D341Med (cell line): ENCODE results near the gene PAQR5.

Experiments used
- DNase-seq: peaks from one replicate; pipeline ENCODE4 v3.0.0; 2012; ENCODE audit warnings: low spot score

Gene PAQR5

GRCh38 chr15:69392352-69392751 lies 93.6 kb downstream of the PAQR5 start:
- DNase-seq = no peak

DNA sequence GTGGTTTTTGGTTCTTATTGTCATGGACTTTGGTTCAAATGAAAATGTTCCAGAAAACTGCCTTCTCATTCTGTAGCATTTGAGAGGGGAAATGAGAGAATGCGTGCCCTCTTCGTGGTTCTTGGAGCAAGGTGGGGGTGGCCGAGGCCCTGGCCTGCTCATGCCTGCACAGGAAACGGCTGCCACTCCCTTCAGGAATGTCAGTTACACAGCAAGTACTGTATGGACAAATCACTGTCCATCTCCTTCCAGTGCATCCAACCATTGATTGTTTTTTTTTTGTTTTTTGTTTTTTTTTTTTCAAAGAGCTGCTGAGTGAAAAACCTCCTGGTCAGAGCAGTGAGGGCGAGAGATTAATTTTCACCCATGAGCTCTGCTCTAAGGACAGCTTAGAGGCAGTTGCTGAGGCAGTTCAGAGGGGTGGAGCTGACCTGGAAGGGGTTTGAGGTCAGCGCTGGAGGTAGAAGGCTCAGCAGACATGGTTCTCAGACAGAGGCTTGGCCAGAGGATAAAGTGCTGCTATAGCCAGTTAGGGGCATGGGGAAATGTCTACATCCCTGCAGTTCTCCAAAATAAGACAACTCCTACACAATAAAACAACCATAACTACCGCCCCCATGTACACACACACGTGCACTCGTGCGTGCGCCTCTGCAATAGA lies 95.2 kb downstream of the PAQR5 start:
- no peak for DNase-seq

- peak; percentile 96 for DNase-seq
Measured at GRCh38 chr15:69394556-69395282, 96.0 kb downstream of the PAQR5 start.

GRCh38 chr15:69395460-69395859 lies 96.7 kb downstream of the PAQR5 start:
- no peak for DNase-seq

DNA sequence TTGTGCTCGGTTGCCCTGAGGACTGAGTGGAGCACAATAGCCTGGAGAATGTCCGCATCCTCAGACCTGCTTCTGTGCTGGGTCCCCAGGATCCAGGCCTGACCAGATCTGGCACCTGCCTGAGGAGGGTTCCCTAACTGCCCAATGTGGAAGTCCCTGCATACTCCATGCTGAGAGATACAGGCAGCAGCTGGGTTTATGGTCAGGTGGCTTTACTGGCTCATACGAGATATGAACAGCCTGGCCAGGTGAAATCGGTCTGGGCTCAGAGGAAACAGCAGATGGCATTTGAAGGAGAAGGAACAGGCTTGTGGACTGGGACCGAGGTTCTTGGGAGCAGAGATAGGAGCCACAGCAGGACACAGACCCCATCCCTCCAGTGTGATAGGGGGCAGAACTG lies 97.3 kb downstream of the PAQR5 start:
- DNase-seq = no peak

DNA sequence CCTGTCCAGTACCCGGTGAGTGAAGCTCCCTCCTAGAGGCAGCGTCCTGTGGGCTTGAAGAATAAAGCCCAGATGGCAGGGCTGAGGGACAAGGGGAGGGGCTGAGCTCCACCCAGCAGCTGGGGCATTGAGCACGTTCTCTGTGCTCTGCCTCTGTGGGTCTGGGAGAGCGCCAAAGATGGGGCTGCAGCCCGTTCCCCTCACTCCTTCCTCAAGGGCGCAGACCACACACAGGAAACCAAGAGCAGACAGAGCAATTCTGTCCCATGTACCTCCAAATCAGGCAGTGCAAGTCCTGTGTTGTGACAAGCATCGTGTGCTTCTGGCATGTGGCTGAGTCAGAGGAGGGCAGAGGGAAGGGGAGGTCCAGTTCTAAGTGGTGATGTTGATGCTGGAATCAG lies 99.8 kb downstream of the PAQR5 start:
- no peak for DNase-seq

DNA sequence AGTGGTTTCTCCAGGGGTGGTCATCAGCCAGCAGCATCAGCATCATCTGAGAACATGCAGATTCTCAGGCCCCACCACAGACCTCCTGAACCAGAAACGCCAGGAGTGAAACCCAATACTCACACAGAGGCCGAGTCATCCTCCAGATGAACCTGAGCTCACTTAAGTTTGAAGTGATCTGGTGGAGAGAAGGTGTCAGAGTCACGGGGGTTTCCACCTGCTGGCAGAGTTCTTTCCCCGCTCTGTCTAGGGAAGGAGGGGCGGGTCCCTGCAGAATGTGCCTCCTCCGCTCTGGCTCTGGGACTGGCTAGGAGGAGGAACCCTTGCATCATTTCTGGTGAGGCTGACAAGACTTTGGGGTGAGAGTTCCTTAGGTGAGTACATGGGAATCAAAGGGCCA lies 102.1 kb downstream of the PAQR5 start:
- DNase-seq = no peak

DNA sequence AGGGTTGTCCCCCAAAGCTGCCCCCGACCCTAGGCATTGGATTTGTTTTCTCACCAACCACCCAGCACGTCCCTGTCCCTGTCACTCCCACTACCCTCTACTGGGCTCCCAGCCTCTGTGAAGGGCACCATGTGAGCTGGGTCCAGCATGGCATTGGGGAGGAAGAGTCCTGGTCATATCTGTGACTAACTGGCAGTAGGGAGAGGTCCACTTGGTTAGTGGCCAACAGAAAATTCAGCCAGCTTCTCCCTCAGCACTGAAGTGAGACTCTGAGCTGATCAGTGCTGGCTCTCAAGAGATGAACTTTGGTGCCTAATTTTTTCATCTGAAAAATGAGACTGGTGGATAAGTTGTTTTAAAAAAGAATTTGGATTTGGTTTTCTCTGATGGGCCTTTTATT lies 104.1 kb downstream of the PAQR5 start:
- DNase-seq = no peak

GRCh38 chr15:69403594-69403993 lies 104.9 kb downstream of the PAQR5 start:
- no peak for DNase-seq

DNA sequence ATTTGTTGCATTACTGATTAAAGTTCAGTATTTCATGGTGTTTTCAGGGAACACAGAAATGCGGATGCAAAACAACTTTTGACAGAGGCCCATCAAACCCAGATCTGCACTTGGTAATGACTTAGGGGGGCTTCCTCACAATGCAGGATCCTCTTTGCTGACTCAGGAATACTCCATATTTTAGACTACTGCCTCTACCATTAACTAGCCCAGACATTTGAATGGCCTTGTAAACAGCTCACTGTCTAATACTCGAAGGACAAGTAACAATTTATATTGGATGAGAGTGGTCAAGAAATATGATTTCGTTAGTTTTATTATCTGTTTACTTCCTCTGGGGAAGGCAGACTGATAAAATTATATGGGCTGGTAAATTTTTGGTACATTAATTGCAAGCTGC lies 106.4 kb downstream of the PAQR5 start:
- DNase-seq = no peak

GRCh38 chr15:69407719-69408400 lies 109.1 kb downstream of the PAQR5 start:
- DNase-seq = no peak

DNA sequence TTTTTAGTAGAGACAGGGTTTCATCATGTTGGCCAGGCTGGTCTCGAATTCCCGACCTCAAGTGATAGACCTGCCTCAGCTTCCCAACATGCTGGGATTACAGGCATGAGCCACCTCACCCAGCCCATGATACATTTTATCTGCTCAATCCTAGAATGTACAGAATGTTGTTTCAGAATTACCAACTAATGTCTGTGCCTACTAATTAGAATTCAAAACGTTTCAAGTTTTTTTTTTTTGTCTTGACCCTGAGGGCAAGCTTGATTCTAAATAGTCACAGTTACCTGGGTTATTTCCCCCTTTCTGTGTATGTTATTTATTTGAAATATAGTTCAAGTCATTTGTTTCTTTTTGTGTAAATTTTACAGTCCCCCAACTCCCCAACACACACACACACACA lies 110.1 kb downstream of the PAQR5 start:
- DNase-seq = no peak

GRCh38 chr15:69410248-69410874 lies 111.6 kb downstream of the PAQR5 start:
- DNase-seq = peak; percentile 74

- DNase-seq = no peak
Measured at GRCh38 chr15:69412274-69412673, 113.6 kb downstream of the PAQR5 start.

DNA sequence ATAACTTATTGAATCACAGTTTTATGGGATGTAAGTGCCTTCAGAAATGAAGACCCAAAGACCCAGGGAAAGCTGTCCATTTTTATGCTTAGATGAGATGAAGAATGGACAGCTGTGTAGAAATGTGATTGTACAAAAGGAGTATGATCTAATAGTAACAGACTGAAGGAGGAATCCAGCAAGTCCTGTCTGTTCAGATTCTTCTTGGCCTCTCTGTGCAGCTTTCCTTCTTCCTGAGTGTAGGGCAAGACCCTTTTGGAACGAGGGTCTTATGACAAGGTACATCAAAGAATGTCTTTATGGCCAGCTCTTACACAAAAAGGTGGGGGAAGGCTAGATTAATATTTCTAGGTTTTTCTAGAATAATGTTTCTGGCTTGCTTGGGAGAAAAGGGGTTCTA lies 114.0 kb downstream of the PAQR5 start:
- no peak for DNase-seq

DNA sequence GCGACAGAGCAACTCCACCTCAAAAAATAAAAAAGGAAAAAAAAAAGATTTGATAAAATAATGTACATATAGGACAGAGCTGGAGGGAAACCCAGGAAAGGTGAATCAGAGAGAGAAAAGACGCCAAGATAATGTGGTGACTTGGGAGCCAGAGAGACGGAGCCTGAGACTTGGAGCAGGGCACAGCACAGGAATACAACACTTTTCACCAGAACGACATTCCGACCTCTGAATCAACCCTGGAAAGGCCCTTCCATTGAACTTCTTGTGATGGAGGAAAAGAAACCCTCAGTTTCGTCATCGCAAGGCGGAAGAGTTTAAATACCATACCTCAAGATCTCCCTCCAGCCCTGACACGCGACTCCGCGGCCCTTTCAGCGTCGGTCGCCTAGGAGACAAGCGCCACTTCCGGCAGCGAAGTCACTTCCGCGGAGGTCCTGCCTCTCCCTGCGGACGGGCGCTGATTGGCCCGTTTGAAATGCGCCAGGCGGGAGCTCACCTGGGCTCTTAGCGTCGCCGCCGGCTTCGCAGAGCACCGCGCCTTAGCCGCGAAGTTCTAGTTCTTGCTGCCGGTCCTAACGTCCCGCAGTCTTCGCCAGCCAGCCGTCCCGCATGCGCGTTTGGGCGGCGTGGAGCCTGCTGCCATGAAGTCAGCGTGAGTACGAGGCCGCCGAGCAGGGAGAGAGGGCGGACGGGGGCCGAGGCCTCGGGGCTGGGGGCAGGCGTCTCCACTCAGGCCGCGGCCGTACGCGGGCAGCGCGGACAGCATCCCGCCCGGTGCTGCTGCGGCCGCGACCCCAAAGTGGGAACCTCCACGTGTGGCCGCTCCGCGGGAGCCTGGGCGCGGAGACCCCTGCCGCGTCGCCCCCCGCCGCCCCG lies 115.3 kb downstream of the PAQR5 start, which contains the start of gene KIF23:
KIF23 (plus strand) TSS at position 528 of the 879 bp plus-strand sequence; CDS start at position 645, 117 bp downstream.
- peak; percentile 99 for DNase-seq

GRCh38 chr15:69414701-69415167 lies 116.0 kb downstream of the PAQR5 start:
- DNase-seq = peak; percentile 76

GRCh38 chr15:69415381-69415780 lies 116.7 kb downstream of the PAQR5 start:
- DNase-seq = no peak

GRCh38 chr15:69417581-69417980 lies 118.9 kb downstream of the PAQR5 start:
- DNase-seq = no peak

- no peak for DNase-seq
Measured at GRCh38 chr15:69421498-69421897, 122.8 kb downstream of the PAQR5 start.

- DNase-seq = no peak
Measured at GRCh38 chr15:69422336-69422895, 123.7 kb downstream of the PAQR5 start.
